Activated T-helper 2 cell treated with anti-CD3 and anti-CD28 coated beads, Interferon-gamma antibody, Interleukin-2, Interleukin-4, amounts not matched to agents 10 μg/mL and 5 μg/mL and 100 μg/mL, durations not matched to agents 14 hours and 24 hours and 36 hours (primary cell): ENCODE data around the gene CAMTA1. TPM values are rescaled to one million over a fixed set of nuclear protein-coding genes. Genes with fewer than 3 reads are reported as not detected.

Experiments used
- DNase-seq: peaks from one replicate; pipeline ENCODE4 v3.0.0; 2021; ENCODE audit warnings: low spot score
- H3K27ac Mint-ChIP-seq: one replicate; pipeline ENCODE4 v1.8.0; 2021; ENCODE audit warnings: mixed read lengths
- H3K27me3 Mint-ChIP-seq: one replicate; pipeline ENCODE4 v1.8.0; 2021; ENCODE audit warnings: low read depth, mixed read lengths
- H3K36me3 Mint-ChIP-seq: one replicate; pipeline ENCODE4 v1.8.0; 2021; ENCODE audit warnings: low read depth, mixed read lengths
- H3K4me1 Mint-ChIP-seq: one replicate; pipeline ENCODE4 v1.8.0; 2021; ENCODE audit warnings: low read depth, mixed read lengths
- H3K4me3 Mint-ChIP-seq: one replicate; pipeline ENCODE4 v1.8.0; 2021; ENCODE audit warnings: low read depth, mild to moderate bottlenecking, moderate library complexity, mixed read lengths
- H3K9me3 Mint-ChIP-seq: one replicate; pipeline ENCODE4 v1.8.0; 2021; ENCODE audit warnings: mixed read lengths
- intact Hi-C: fragments of 100-400 bp; cut with micrococcal nuclease; formaldehyde crosslinking; loops from one replicate; pipeline ENCODE4 v1.15.1; 2023
- total RNA-seq: library from RNA; stranded (reverse); gene quantifications from 2 replicates; pipeline ENCODE4 v1.2.3, GENCODE V29; 2022

CAMTA1 gene
- total RNA-seq, 1 donor from 2014 or later: 62.9 TPM

GRCh38 chr1:7262611-7263010 lies 477.4 kb downstream of the CAMTA1 start:
- H3K4me1 Mint-ChIP-seq: no peaks in the 10 kb centered on the region
- H3K9me3 Mint-ChIP-seq: no peaks in the 10 kb centered on the region
- no peak overlapping the region for H3K4me3 Mint-ChIP-seq
- no peak overlapping the region for H3K27ac Mint-ChIP-seq
- H3K36me3 Mint-ChIP-seq: no peaks in the 10 kb centered on the region
- no peaks in the 10 kb centered on the region for H3K27me3 Mint-ChIP-seq
- DNase-seq: no peak
- intact Hi-C loops: no loop called here

- intact Hi-C loops: no loop called here
- Mint-ChIP-seq H3K4me1 (no peaks in the 10 kb centered on the region), H3K27ac (no peak overlapping the region), H3K4me3 (no peak overlapping the region), H3K27me3 (no peaks in the 10 kb centered on the region), H3K36me3 (no peaks in the 10 kb centered on the region), H3K9me3 (peaks cover 4% of the 10 kb centered on the region)
- no peak for DNase-seq
These were observed 478.0 kb downstream of the CAMTA1 start for GRCh38 chr1:7263021-7263960.

GRCh38 chr1:7264101-7264500 lies 478.8 kb downstream of the CAMTA1 start:
- Mint-ChIP-seq H3K27me3 (no peaks in the 10 kb centered on the region), H3K36me3 (no peaks in the 10 kb centered on the region)

GRCh38 chr1:7265771-7266371 lies 480.6 kb downstream of the CAMTA1 start:
- Mint-ChIP-seq H3K27ac (no peak overlapping the region), H3K4me3 (no peak overlapping the region), H3K27me3 (no peaks in the 10 kb centered on the region), H3K36me3 (no peaks in the 10 kb centered on the region), H3K9me3 (peaks cover 19% of the 10 kb centered on the region), H3K4me1 (no peaks in the 10 kb centered on the region)
- intact Hi-C loops: no loop called here
- DNase-seq: no peak

More at GRCh38 chr1:7264101-7264500, 478.8 kb downstream of the CAMTA1 start:
- H3K4me1 Mint-ChIP-seq: no peaks in the 10 kb centered on the region
- DNase-seq: no peak
- H3K9me3 Mint-ChIP-seq: peaks cover 11% of the 10 kb centered on the region
- H3K27ac Mint-ChIP-seq: no peak overlapping the region
- H3K4me3 Mint-ChIP-seq: no peak overlapping the region
- intact Hi-C loops: no loop called here

GRCh38 chr1:7266561-7266960 lies 481.3 kb downstream of the CAMTA1 start:
- DNase-seq: no peak

GRCh38 chr1:7267493-7267892 lies 482.2 kb downstream of the CAMTA1 start:
- peaks cover 19% of the 10 kb centered on the region for H3K9me3 Mint-ChIP-seq
- H3K27me3 Mint-ChIP-seq: no peaks in the 10 kb centered on the region

More at GRCh38 chr1:7266561-7266960, 481.3 kb downstream of the CAMTA1 start:
- Mint-ChIP-seq H3K27me3 (no peaks in the 10 kb centered on the region), H3K27ac (no peak overlapping the region), H3K36me3 (no peaks in the 10 kb centered on the region), H3K4me1 (no peaks in the 10 kb centered on the region), H3K4me3 (no peak overlapping the region), H3K9me3 (peaks cover 19% of the 10 kb centered on the region)
- intact Hi-C loops: no loop called here

GRCh38 chr1:7268983-7269382 lies 483.7 kb downstream of the CAMTA1 start:
- no peaks in the 10 kb centered on the region for H3K36me3 Mint-ChIP-seq
- no peak overlapping the region for H3K27ac Mint-ChIP-seq
- H3K9me3 Mint-ChIP-seq: peaks cover 19% of the 10 kb centered on the region
- DNase-seq: no peak
- no peaks in the 10 kb centered on the region for H3K4me1 Mint-ChIP-seq
- no peak overlapping the region for H3K4me3 Mint-ChIP-seq
- intact Hi-C loops: no loop called here
- no peaks in the 10 kb centered on the region for H3K27me3 Mint-ChIP-seq

More at GRCh38 chr1:7267493-7267892, 482.2 kb downstream of the CAMTA1 start:
- Mint-ChIP-seq H3K4me3 (no peak overlapping the region), H3K36me3 (no peaks in the 10 kb centered on the region), H3K4me1 (no peaks in the 10 kb centered on the region), H3K27ac (no peak overlapping the region)
- intact Hi-C loops: no loop called here
- no peak for DNase-seq

GRCh38 chr1:7269525-7269924 lies 484.3 kb downstream of the CAMTA1 start:
- Mint-ChIP-seq H3K9me3 (peaks cover 19% of the 10 kb centered on the region), H3K36me3 (no peaks in the 10 kb centered on the region), H3K27me3 (no peaks in the 10 kb centered on the region), H3K4me3 (no peak overlapping the region), H3K4me1 (no peaks in the 10 kb centered on the region), H3K27ac (no peak overlapping the region)
- intact Hi-C loops: no loop called here
- DNase-seq: no peak

GRCh38 chr1:7274256-7274655 lies 489.0 kb downstream of the CAMTA1 start:
- DNase-seq: no peak
- Mint-ChIP-seq H3K4me1 (no peaks in the 10 kb centered on the region), H3K27me3 (peaks cover 4% of the 10 kb centered on the region), H3K27ac (no peak overlapping the region), H3K4me3 (no peak overlapping the region), H3K36me3 (no peaks in the 10 kb centered on the region), H3K9me3 (peaks cover 12% of the 10 kb centered on the region)
- intact Hi-C loops: no loop called here

GRCh38 chr1:7278045-7278444 lies 492.8 kb downstream of the CAMTA1 start:
- intact Hi-C loops: no loop called here
- H3K4me1 Mint-ChIP-seq: no peaks in the 10 kb centered on the region
- H3K27ac Mint-ChIP-seq: no peak overlapping the region
- H3K4me3 Mint-ChIP-seq: no peak overlapping the region
- no peak for DNase-seq
- peaks cover 6% of the 10 kb centered on the region for H3K9me3 Mint-ChIP-seq
- no peaks in the 10 kb centered on the region for H3K36me3 Mint-ChIP-seq
- peaks cover 5% of the 10 kb centered on the region for H3K27me3 Mint-ChIP-seq

- H3K27me3 Mint-ChIP-seq: peaks cover 5% of the 10 kb centered on the region
- H3K27ac Mint-ChIP-seq: no peak overlapping the region
- DNase-seq: no peak
- H3K4me1 Mint-ChIP-seq: no peaks in the 10 kb centered on the region
- no peaks in the 10 kb centered on the region for H3K36me3 Mint-ChIP-seq
- intact Hi-C loops: no loop called here
- H3K4me3 Mint-ChIP-seq: no peak overlapping the region
- H3K9me3 Mint-ChIP-seq: peaks cover 6% of the 10 kb centered on the region
These were observed 493.8 kb downstream of the CAMTA1 start for GRCh38 chr1:7278827-7279765.

GRCh38 chr1:7279769-7280168 lies 494.5 kb downstream of the CAMTA1 start:
- intact Hi-C loops: no loop called here
- Mint-ChIP-seq H3K4me1 (no peaks in the 10 kb centered on the region), H3K36me3 (no peaks in the 10 kb centered on the region), H3K4me3 (no peak overlapping the region), H3K27ac (no peak overlapping the region), H3K9me3 (peaks cover 6% of the 10 kb centered on the region), H3K27me3 (peaks cover 5% of the 10 kb centered on the region)
- no peak for DNase-seq
